DND-41 (cell line): Measurements from ENCODE around the gene UBR1.

Experiments
- ATAC-seq: fragments of 200-7000 bp; cut with Tn5 transposase; 3 replicates; pipeline ENCODE4 v1.9.1; 2021; ENCODE audit warnings: low read depth; ENCODE audit not compliant: insufficient read depth
- DNase-seq: peaks from one replicate; pipeline ENCODE4 v3.0.0-alpha.2; 2020
- H2AFZ ChIP-seq: 2 replicates; pipeline ENCODE4 v1.6.0; 2012; ENCODE audit warnings: low read depth, low read length
- H3K27ac ChIP-seq: 2 replicates; pipeline ENCODE4 v1.5.1; 2012; ENCODE audit warnings: low read length, inconsistent platforms
- H3K27me3 ChIP-seq: fragments of 200-600 bp; sonication (generic); 2 replicates; pipeline ENCODE4 v1.6.0; 2012; ENCODE audit warnings: low read length, mild to moderate bottlenecking, inconsistent platforms; ENCODE audit not compliant: insufficient read depth, poor library complexity
- H3K36me3 ChIP-seq: 2 replicates; pipeline ENCODE4 v1.5.1; 2012; ENCODE audit warnings: low read length, inconsistent platforms; ENCODE audit not compliant: insufficient read depth
- H3K4me1 ChIP-seq: 2 replicates; pipeline ENCODE4 v1.5.1; 2012; ENCODE audit warnings: mild to moderate bottlenecking, low read length; ENCODE audit not compliant: insufficient read depth
- H3K4me2 ChIP-seq: 2 replicates; pipeline ENCODE4 v1.6.0; 2012; ENCODE audit warnings: mild to moderate bottlenecking, moderate library complexity, low read length, inconsistent platforms; ENCODE audit not compliant: insufficient read depth
- H3K4me3 ChIP-seq, 2 experiments: fragments of 200-600 bp in 1 of 2; shearing (Covaris generic) in 1 of 2; 2 replicates each; pipeline ENCODE4 v1.5.1; 2012 to 2016; ENCODE audit warnings: inconsistent platforms in 2 of 2, low read length in 2 of 2, mild to moderate bottlenecking in 2 of 2, low read depth in 1 of 2, moderate library complexity in 1 of 2
- H3K79me2 ChIP-seq: 2 replicates; pipeline ENCODE4 v1.6.0; 2012; ENCODE audit warnings: low read length, inconsistent platforms; ENCODE audit not compliant: insufficient read depth
- H3K9ac ChIP-seq: 2 replicates; pipeline ENCODE4 v1.6.0; 2012; ENCODE audit warnings: low read depth, mild to moderate bottlenecking, inconsistent platforms, low read length, moderate library complexity
- H3K9me3 ChIP-seq: 2 replicates; pipeline ENCODE4 v1.5.1; 2012; ENCODE audit warnings: low read length, moderate library complexity, mild to moderate bottlenecking, inconsistent platforms; ENCODE audit not compliant: insufficient read depth, severe bottlenecking
- H4K20me1 ChIP-seq: 2 replicates; pipeline ENCODE4 v1.6.0; 2012; ENCODE audit warnings: low read length; ENCODE audit not compliant: insufficient read depth
- CTCF ChIP-seq: IDR thresholded peaks from 2 replicates; pipeline ENCODE4 v1.5.1; 2012; ENCODE audit warnings: borderline replicate concordance, low read length, moderate library complexity, mild to moderate bottlenecking; ENCODE audit not compliant: poor library complexity, severe bottlenecking; ENCODE audit errors: extremely low read depth
- EZH2 ChIP-seq: IDR thresholded peaks from 3 replicates; pipeline ENCODE4 v1.6.1; 2012; ENCODE audit warnings: borderline replicate concordance, low read depth, mild to moderate bottlenecking, moderate library complexity, low read length, inconsistent platforms; ENCODE audit not compliant: severe bottlenecking

The UBR1 gene

GRCh38 chr15:42940527-42940926, 165.3 kb downstream of the UBR1 start:
- Histone ChIP-seq H3K4me3 (no peak overlapping the region), H3K36me3 (peaks cover 24% of the 10 kb centered on the region; the same call in 1 of the 2 replicates), H3K4me1 (no peaks in the 10 kb centered on the region), H3K27ac (no peak overlapping the region), H3K4me2 (no peak overlapping the region), H2AFZ (no peak overlapping the region), H4K20me1 (no peaks in the 10 kb centered on the region), H3K27me3 (no peaks in the 10 kb centered on the region), H3K79me2 (no peaks in the 10 kb centered on the region), H3K9me3 (no peaks in the 10 kb centered on the region), H3K9ac (no peak overlapping the region)
- TF ChIP-seq CTCF (no peak), EZH2 (no peak)
- DNase-seq (no peak), ATAC-seq (no peak)

- TF ChIP-seq CTCF = no peak
- TF ChIP-seq EZH2 = no peak
- H3K27me3 ChIP-seq = no peaks in the 10 kb centered on the region
- ATAC-seq (no peak), DNase-seq (no peak)
- no peak overlapping the region for H3K27ac ChIP-seq
- H2AFZ ChIP-seq = no peak overlapping the region
- no peak overlapping the region for H3K4me2 ChIP-seq
- H3K4me3 ChIP-seq = no peak overlapping the region
- peaks cover 17% of the 10 kb centered on the region; the same call in 1 of the 2 replicates for H3K36me3 ChIP-seq
- H4K20me1 ChIP-seq = no peaks in the 10 kb centered on the region
- no peaks in the 10 kb centered on the region for H3K9me3 ChIP-seq
- no peaks in the 10 kb centered on the region for H3K79me2 ChIP-seq
- no peak overlapping the region for H3K9ac ChIP-seq
- H3K4me1 ChIP-seq = no peaks in the 10 kb centered on the region
These were observed 166.0 kb downstream of the UBR1 start for GRCh38 chr15:42939841-42940240.

- H4K20me1 ChIP-seq = no peaks in the 10 kb centered on the region
- no peaks in the 10 kb centered on the region for H3K9me3 ChIP-seq
- TF ChIP-seq EZH2 = no peak
- no peak for TF ChIP-seq CTCF
- H3K4me3 ChIP-seq = no peak overlapping the region
- no peak for ATAC-seq
- H3K9ac ChIP-seq = no peak overlapping the region
- H3K79me2 ChIP-seq = no peaks in the 10 kb centered on the region
- no peaks in the 10 kb centered on the region for H3K27me3 ChIP-seq
- H3K4me1 ChIP-seq = no peaks in the 10 kb centered on the region
- no peak overlapping the region for H3K4me2 ChIP-seq
- no peaks in the 10 kb centered on the region for H3K36me3 ChIP-seq
- no peak for DNase-seq
- H3K27ac ChIP-seq = no peak overlapping the region
- H2AFZ ChIP-seq = no peak overlapping the region
These were observed 168.7 kb downstream of the UBR1 start for GRCh38 chr15:42937143-42937542.
